Choroid plexus epithelial cell (primary cell): ENCODE data around the gene UGT1A4.

ENCODE experiments used
- DNase-seq: peaks from one replicate; pipeline ENCODE4 v3.0.0-alpha.2; 2010; ENCODE audit warnings: low read depth
- H3K4me3 ChIP-seq: 2 replicates; pipeline ENCODE4 v1.5.1; 2011; ENCODE audit warnings: low read depth, mild to moderate bottlenecking, control low read depth, low read length, moderate library complexity
- CTCF ChIP-seq: conservative IDR thresholded peaks from 2 replicates; pipeline ENCODE4 v1.5.1; 2011; ENCODE audit warnings: low read depth, mild to moderate bottlenecking, control low read depth, inconsistent platforms, low read length, moderate library complexity

UGT1A4 gene

GRCh38 chr2:233803292-233803911 lies 84.9 kb downstream of the UGT1A4 start:
- no peak for TF ChIP-seq CTCF
- DNase-seq: no peak
- no peak overlapping the region for H3K4me3 ChIP-seq

- DNase-seq: no peak
- TF ChIP-seq CTCF: no peak
- H3K4me3 ChIP-seq: no peak overlapping the region
Observed at GRCh38 chr2:233803994-233804393, 85.5 kb downstream of the UGT1A4 start.

- peak; percentile 23 for TF ChIP-seq CTCF
- DNase-seq: no peak
- no peak overlapping the region for H3K4me3 ChIP-seq
Observed at GRCh38 chr2:233807215-233807865, 88.8 kb downstream of the UGT1A4 start.

- DNase-seq: no peak
- no peak for TF ChIP-seq CTCF
- no peak overlapping the region for H3K4me3 ChIP-seq
Observed at GRCh38 chr2:233807966-233808935, 89.7 kb downstream of the UGT1A4 start.

GRCh38 chr2:233810385-233810784 lies 91.8 kb downstream of the UGT1A4 start:
- no peak for DNase-seq
- H3K4me3 ChIP-seq: no peak overlapping the region
- TF ChIP-seq CTCF: no peak

- TF ChIP-seq CTCF: no peak
- no peak for DNase-seq
- H3K4me3 ChIP-seq: no peak overlapping the region
Observed at GRCh38 chr2:233811087-233811486, 92.6 kb downstream of the UGT1A4 start.
